ENCODE results near the gene RPTOR.

RPTOR gene

GRCh38 chr17:80992948-80993624 is 448.4 kb downstream of the RPTOR start:
- Histone ChIP-seq H3K36me3 (ENCODE audit: control insufficient read depth, insufficient read depth, low read length, severe bottlenecking) (peaks cover 30% of the 10 kb centered on the region), H3K9ac (ENCODE audit: low read length) (peak overlapping the region; percentile 89), H3K4me1 (ENCODE audit: control insufficient read depth, insufficient read depth, low read length) (peaks cover 36% of the 10 kb centered on the region), H3K4me3 (ENCODE audit: low read length) (peak overlapping the region; percentile 84), H3K27me3 (replicated peaks; ENCODE audit: control insufficient read depth, insufficient read depth, low read length) (no peaks in the 10 kb centered on the region), H3K9me3 (ENCODE audit: control insufficient read depth, low read length) (no peaks in the 10 kb centered on the region)
- peak; percentile 22 for DNase-seq (ENCODE audit: low read depth)

- H3K27me3 ChIP-seq (replicated peaks; ENCODE audit: control insufficient read depth, insufficient read depth, low read length), result no peaks in the 10 kb centered on the region
- H3K9me3 ChIP-seq (ENCODE audit: control insufficient read depth, low read length), result no peaks in the 10 kb centered on the region
- no peak for DNase-seq (ENCODE audit: low read depth)
- no peak overlapping the region for H3K9ac ChIP-seq (ENCODE audit: low read length)
- H3K36me3 ChIP-seq (ENCODE audit: control insufficient read depth, insufficient read depth, low read length, severe bottlenecking), result peaks cover 48% of the 10 kb centered on the region
- peaks cover 19% of the 10 kb centered on the region for H3K4me1 ChIP-seq (ENCODE audit: control insufficient read depth, insufficient read depth, low read length)
- no peak overlapping the region for H3K4me3 ChIP-seq (ENCODE audit: low read length)
Measured at GRCh38 chr17:80995131-80995530, 450.5 kb downstream of the RPTOR start.

GRCh38 chr17:80996422-80997305 is 452.0 kb downstream of the RPTOR start:
- no peak for DNase-seq (ENCODE audit: low read depth)
- Histone ChIP-seq H3K9me3 (ENCODE audit: control insufficient read depth, low read length) (no peaks in the 10 kb centered on the region), H3K36me3 (ENCODE audit: control insufficient read depth, insufficient read depth, low read length, severe bottlenecking) (peaks cover 48% of the 10 kb centered on the region), H3K9ac (ENCODE audit: low read length) (no peak overlapping the region), H3K27me3 (replicated peaks; ENCODE audit: control insufficient read depth, insufficient read depth, low read length) (no peaks in the 10 kb centered on the region), H3K4me1 (ENCODE audit: control insufficient read depth, insufficient read depth, low read length) (peaks cover 12% of the 10 kb centered on the region), H3K4me3 (ENCODE audit: low read length) (no peak overlapping the region)

GRCh38 chr17:80997424-80998117 is 452.9 kb downstream of the RPTOR start:
- Histone ChIP-seq H3K9me3 (ENCODE audit: control insufficient read depth, low read length) (no peaks in the 10 kb centered on the region), H3K4me3 (ENCODE audit: low read length) (no peak overlapping the region), H3K36me3 (ENCODE audit: control insufficient read depth, insufficient read depth, low read length, severe bottlenecking) (peaks cover 48% of the 10 kb centered on the region), H3K27me3 (replicated peaks; ENCODE audit: control insufficient read depth, insufficient read depth, low read length) (no peaks in the 10 kb centered on the region), H3K4me1 (ENCODE audit: control insufficient read depth, insufficient read depth, low read length) (peaks cover 17% of the 10 kb centered on the region), H3K9ac (ENCODE audit: low read length) (no peak overlapping the region)
- no peak for DNase-seq (ENCODE audit: low read depth)

- Histone ChIP-seq H3K27me3 (replicated peaks; ENCODE audit: control insufficient read depth, insufficient read depth, low read length) (no peaks in the 10 kb centered on the region), H3K4me3 (ENCODE audit: low read length) (no peak overlapping the region), H3K9me3 (ENCODE audit: control insufficient read depth, low read length) (no peaks in the 10 kb centered on the region), H3K9ac (ENCODE audit: low read length) (no peak overlapping the region), H3K36me3 (ENCODE audit: control insufficient read depth, insufficient read depth, low read length, severe bottlenecking) (peaks cover 48% of the 10 kb centered on the region), H3K4me1 (ENCODE audit: control insufficient read depth, insufficient read depth, low read length) (peaks cover 13% of the 10 kb centered on the region)
- DNase-seq (ENCODE audit: low read depth), result no peak
Measured at GRCh38 chr17:80998118-80998747, 453.6 kb downstream of the RPTOR start.

GRCh38 chr17:80998748-80999535 is 454.3 kb downstream of the RPTOR start:
- H3K27me3 ChIP-seq (replicated peaks; ENCODE audit: control insufficient read depth, insufficient read depth, low read length), result no peaks in the 10 kb centered on the region
- H3K4me3 ChIP-seq (ENCODE audit: low read length), result no peak overlapping the region
- no peaks in the 10 kb centered on the region for H3K9me3 ChIP-seq (ENCODE audit: control insufficient read depth, low read length)
- DNase-seq (ENCODE audit: low read depth), result no peak
- H3K36me3 ChIP-seq (ENCODE audit: control insufficient read depth, insufficient read depth, low read length, severe bottlenecking), result peaks cover 48% of the 10 kb centered on the region
- peaks cover 9% of the 10 kb centered on the region for H3K4me1 ChIP-seq (ENCODE audit: control insufficient read depth, insufficient read depth, low read length)
- H3K9ac ChIP-seq (ENCODE audit: low read length), result no peak overlapping the region

GRCh38 chr17:80999536-81000333 is 455.1 kb downstream of the RPTOR start:
- no peak overlapping the region for H3K9ac ChIP-seq (ENCODE audit: low read length)
- H3K27me3 ChIP-seq (replicated peaks; ENCODE audit: control insufficient read depth, insufficient read depth, low read length), result peaks cover 4% of the 10 kb centered on the region
- no peak overlapping the region for H3K4me3 ChIP-seq (ENCODE audit: low read length)
- no peaks in the 10 kb centered on the region for H3K9me3 ChIP-seq (ENCODE audit: control insufficient read depth, low read length)
- peaks cover 48% of the 10 kb centered on the region for H3K36me3 ChIP-seq (ENCODE audit: control insufficient read depth, insufficient read depth, low read length, severe bottlenecking)
- H3K4me1 ChIP-seq (ENCODE audit: control insufficient read depth, insufficient read depth, low read length), result peaks cover 9% of the 10 kb centered on the region
- DNase-seq (ENCODE audit: low read depth), result no peak

- no peak for DNase-seq (ENCODE audit: low read depth)
- no peaks in the 10 kb centered on the region for H3K9me3 ChIP-seq (ENCODE audit: control insufficient read depth, low read length)
- H3K4me3 ChIP-seq (ENCODE audit: low read length), result no peak overlapping the region
- peaks cover 44% of the 10 kb centered on the region for H3K36me3 ChIP-seq (ENCODE audit: control insufficient read depth, insufficient read depth, low read length, severe bottlenecking)
- peaks cover 7% of the 10 kb centered on the region for H3K27me3 ChIP-seq (replicated peaks; ENCODE audit: control insufficient read depth, insufficient read depth, low read length)
- peaks cover 9% of the 10 kb centered on the region for H3K4me1 ChIP-seq (ENCODE audit: control insufficient read depth, insufficient read depth, low read length)
- H3K9ac ChIP-seq (ENCODE audit: low read length), result no peak overlapping the region
Measured at GRCh38 chr17:81000334-81000630, 455.6 kb downstream of the RPTOR start.

GRCh38 chr17:81000631-81001357 is 456.2 kb downstream of the RPTOR start:
- Histone ChIP-seq H3K36me3 (ENCODE audit: control insufficient read depth, insufficient read depth, low read length, severe bottlenecking) (peaks cover 39% of the 10 kb centered on the region), H3K4me1 (ENCODE audit: control insufficient read depth, insufficient read depth, low read length) (peaks cover 9% of the 10 kb centered on the region)

More at GRCh38 chr17:81000631-81001357, 456.2 kb downstream of the RPTOR start:
- no peak for DNase-seq (ENCODE audit: low read depth)
- H3K4me3 ChIP-seq (ENCODE audit: low read length), result no peak overlapping the region
- H3K9me3 ChIP-seq (ENCODE audit: control insufficient read depth, low read length), result no peaks in the 10 kb centered on the region
- no peak overlapping the region for H3K9ac ChIP-seq (ENCODE audit: low read length)
- peaks cover 7% of the 10 kb centered on the region for H3K27me3 ChIP-seq (replicated peaks; ENCODE audit: control insufficient read depth, insufficient read depth, low read length)

All from adipocyte (in vitro differentiated cells).